CD4-positive, alpha-beta T cell treated with Interferon alpha-2 for 1 hour (primary cell): ENCODE data around the gene CHST14.

ENCODE experiments used
- DNase-seq, 2 donors: peaks; one replicate each; pipeline ENCODE4 v3.0.0-alpha.2; 2020 to 2022

CHST14 gene

DNA sequence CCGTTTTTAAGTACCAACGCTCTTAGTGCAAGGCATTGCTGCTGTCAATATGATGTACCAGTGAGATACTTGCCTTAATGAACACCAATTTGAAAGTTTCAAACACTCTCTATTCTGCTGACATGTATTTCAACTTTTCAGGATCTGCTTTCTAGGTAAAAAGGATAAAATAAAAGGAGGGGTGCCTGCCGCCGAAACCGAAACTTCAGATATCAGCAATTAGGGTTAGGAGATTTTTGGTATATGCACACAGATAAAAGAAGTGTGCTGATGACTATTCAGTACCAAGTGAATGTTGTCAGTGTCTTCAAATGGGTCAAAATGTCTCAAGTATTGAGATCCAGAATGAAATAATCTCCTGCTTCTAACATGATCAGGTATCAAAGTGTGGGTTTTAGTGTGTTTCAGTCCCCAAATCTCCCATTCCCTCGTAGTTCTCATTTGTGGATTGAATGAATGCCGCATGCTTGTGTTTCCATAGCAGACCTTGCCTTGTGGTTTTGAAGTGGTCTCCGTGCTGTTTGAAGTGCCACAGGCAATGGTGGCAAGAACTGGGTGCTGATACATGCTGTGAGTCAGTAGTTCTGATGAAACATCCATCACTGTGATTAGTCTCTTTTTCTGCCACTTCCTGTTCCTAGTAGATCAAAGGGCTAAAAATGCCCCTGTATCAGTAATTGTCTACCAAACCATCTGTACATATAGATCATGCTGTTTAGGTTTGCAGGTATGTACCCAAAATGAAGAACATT lies 22.5 kb downstream of the CHST14 start:
- peak in 1 of 2 donors; percentile 57 for DNase-seq

DNA sequence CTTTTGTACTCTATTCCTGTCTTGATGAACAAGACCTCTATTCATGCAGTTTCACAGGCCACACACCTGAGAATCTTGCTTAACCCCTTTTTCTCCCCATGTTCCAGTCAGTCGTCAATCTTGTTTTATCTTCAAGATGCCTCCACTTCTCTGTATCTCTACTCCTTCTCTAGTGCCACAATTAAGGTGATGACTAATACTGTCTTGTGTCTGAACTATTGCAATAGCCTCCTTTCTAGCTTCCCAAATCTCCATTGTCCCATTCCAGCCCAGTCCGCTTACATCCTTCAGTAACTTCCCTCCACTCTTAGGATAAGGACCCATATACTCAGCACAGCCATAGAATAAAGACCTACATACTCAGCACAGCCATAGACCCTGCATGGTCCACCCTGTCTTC lies 24.7 kb downstream of the CHST14 start:
- no peak for DNase-seq

DNA sequence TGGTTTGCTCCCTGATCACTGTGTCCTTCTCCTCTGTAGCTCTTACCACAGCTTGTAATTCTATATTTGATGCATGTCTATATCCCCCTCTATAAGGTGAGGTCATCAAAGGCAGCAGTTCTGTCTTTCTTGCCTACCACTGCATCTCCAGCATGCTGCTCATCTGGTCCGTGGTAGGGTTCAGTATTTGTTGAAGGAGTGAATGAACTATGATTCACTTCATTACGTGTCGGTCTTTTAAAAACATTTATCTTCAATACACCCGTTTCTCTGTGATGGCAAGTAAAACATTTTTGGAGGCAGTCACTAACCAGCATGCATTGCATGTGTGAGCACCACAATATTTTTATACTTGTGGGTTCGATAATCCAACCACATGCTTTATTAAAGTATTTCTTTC lies 27.6 kb downstream of the CHST14 start:
- no peak for DNase-seq

DNA sequence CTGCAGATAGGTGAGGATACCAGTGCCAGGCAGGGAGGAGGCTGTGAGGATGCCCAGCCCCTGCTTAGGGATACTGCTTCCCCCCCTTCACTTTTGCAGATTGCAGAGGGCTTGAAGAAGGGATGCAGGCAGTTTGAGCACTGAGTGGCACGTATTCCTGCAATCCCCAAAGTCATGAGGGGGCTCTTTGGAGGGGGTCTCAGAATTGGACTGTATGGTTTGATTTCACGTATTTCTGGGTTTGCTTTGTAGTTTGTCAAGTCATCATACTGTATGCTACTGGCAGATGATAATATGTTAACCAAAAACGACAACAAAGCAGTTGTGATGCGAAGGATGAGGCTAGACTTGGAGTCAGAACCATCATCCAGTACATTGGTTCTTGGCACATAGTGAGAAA lies 28.1 kb downstream of the CHST14 start:
- DNase-seq = no peak

DNA sequence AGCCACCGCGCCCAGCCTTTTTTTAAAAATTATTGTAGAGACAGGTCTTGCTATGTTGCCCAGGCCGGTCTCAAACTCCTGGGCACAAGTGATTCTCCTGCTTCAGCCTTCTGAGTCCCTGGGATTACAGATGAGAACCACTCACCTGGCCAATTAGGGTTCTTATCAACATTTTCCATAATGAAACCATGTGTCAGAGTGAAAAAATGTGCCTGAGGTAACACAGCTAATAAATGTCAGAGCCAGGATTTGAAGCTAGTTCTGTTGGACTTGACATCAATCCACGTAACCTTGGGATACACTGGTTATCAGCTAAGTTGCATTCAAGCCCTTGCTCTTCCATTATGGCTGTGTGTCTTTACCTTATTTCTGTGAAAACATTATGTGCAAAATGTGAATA lies 29.1 kb downstream of the CHST14 start:
- DNase-seq = no peak

DNA sequence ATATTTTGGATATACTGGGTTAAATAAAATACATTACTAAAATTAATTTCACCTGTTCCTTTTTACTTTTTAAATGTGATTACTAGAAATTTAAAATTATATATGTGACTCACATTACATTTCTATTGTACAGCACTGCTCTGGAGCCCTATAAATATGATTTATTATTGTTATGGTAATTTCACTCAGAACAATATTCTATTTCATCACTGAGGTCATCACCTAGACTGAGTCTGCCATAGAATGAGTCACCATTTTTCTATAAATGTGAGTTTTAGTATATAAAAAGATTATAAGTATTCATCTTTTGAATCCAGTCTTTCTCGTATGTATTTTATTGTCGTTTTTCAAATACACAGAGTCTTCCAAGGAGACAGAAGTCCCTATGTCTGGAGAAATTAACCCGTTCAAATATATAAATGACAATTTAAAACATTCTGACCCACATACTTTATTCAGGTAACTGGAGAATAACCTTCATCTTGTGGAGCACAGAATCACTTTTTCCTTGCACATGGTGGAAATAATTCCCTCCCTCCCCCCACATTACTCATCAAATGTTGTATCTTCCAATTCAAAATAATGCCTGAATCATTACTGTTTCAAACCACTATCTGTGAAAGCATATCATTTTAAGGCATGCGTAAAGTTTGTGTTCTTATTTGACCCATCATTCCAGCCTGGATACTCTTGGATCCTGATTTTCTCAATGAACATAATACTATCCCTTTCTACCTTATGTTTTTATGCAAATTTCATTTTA lies 30.0 kb downstream of the CHST14 start:
- DNase-seq = no peak

DNA sequence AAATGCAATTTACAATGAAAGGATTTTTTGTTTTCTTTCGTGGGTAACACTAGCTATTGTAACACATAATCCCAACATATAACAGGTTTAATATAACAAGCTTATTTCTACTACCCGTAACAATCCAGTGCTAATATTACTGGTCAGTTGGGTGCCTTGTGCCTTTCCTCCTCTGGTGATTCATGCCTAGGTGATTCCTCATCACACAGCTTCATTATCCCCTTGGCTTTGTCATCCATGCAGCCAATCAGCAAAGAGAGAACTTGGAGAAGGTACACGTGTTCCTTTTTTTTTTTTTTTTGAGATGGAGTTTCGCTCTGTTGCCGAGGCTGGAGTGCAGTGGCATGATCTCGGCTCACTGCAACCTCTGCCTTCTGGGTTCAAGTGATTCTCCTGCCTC lies 30.7 kb downstream of the CHST14 start:
- DNase-seq = no peak

DNA sequence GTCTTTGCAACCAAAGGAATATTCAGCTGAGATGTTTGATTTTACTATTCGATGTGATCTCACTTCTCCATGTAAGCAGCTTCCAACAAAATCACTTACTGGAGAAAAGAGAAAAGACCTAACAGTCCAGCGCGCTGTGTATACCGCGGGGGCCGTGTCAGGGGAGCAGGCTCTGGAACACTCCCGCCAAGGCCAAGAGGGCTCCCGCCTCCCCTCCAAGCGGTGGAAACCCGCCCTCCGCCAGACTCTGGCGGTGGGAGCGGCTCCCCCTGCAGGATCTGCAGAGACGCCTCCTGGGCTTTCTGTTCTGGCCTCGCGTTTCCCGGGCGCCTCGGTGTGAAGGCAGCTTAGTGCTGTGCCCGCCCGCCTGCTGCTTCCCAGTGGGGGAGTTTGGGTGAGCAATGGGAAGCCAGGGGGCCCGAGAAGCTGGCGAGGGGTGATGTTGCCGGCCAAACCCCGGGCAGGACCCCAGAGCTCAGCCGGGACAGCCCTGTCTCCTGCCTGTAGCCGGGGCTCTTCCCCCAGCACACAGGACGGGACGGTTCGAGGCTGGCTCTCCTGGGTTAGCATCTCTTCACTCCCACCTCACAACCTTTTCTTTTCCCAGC lies 36.3 kb downstream of the CHST14 start:
- DNase-seq = peak; percentile 51 to 63

DNA sequence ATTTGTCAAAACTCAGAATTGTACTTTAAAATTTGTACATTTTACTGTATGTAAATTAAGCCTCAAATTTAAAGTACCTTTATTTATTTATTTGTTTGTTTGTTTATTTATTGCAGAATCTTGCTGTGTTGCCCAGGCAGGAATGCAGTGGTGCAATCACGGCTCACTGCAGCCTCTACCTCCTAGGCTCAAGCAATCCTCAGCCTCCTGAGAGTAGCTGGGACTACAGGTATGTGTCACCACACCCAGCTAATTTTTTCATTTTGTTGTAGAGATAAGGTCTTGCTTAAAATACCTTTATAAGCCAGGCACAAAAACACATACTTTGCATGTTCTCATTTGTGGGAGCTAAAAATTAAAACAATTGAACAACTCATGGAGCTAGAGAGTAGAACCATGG lies 37.4 kb downstream of the CHST14 start:
- no peak for DNase-seq

DNA sequence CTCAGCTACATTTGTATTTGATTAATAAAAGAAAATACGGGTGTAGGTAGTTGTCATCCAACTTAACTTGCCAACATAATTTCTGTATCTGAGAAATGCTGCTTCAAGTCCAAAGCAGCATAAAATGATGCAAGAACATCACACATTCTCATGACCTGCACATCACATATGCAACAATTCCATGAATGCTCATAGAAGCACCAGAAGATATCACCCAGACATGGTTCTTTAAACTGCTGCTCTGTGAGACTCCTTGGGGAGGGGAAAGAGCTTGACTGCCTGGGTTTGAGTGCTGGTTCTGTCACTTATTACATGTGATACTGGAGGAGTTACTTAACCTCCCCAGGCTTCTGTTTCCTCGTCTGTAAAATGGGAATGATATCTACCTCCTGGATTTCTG lies 39.4 kb downstream of the CHST14 start:
- DNase-seq = no peak

DNA sequence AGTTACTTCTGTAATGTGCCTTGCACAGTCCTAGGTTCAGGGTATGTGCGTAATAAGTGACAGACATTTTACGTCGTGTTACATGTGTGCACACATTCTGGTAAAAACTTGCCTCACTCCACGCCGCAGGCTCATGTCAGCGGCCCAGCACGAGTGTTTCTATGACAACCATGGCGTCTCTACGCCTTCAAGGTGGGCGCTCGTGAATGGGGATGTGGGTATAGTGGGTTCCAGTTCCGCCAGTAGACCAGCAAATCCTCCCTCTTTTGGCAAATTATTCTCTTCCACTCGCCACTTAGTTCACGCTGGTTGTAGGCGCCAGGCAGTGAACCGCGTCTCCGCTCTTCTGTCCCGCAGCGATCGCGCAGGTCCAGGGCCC lies 40.3 kb downstream of the CHST14 start:
- DNase-seq = peak; percentile 16 to 34

DNA sequence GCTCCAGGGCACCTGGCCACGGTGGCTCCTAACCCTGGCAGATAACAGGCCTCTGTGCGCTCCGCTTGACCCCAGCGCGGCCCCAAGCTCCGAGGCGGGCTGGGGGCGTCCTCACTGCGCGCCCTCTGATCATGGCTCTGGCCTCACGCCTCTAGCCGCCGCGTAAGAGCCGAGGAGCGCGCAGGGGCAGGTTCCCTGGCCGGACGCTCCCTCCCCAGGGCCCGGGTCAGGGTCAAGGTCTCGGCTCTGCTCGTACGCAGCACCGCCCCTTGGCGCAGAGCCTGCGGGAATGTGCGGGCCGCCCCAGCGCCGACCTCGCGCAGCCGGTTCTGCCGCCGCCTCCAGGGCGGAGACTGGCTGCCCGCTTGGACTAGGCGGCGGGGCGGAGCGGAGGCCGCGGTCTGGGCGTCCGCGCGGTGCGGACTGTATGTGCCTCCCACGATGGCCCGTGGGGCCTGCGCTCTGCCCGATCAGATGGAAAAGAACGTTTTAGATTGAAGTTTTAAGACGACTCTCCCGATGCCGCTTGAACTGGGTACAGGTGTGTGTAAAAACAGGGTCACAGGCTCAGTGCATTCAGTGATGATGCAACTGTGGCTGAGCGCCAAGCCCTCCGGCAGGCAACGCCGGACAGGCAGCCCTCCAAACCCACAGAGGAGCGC lies 40.8 kb downstream of the CHST14 start:
- peak in 1 of 2 donors; percentile 6 for DNase-seq

DNA sequence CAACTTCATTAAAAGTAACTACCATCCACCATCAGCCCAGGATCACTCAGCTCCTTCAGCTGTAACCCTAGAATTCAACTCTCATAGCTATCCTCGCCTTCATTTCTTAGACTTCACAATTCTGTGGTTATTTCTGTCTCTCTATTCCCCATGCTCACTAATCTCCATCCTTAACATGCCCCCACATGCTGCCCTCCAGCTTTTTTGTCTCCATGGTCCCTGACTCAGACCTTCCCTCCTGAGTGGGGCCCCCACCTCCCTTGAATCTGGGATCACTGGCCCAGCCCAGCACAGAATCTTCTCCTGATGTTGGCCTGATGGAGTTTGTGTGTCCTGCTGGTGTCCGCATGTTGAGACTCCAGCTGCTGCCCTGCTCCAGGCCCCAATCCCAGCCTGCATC lies 41.7 kb downstream of the CHST14 start:
- no peak for DNase-seq

DNA sequence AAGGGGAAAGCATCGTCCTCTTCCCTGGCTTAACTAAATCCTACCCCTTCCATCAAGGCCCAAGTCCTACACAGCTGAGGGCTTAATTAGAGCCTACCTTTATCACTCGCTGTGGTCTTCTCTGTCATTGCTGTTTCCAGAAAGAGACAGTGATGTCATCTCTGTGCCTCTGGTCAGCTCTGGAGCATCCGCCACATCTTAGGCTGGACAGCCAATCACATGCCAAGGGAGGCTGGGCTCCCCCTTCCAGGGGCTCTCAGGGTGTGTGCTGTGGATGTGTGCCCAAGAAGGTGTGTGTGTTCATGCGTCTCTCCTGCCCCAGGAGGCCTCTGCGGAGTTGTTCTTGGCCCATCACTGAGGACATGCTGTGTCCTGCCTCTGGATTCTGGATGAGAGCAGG lies 42.8 kb downstream of the CHST14 start:
- DNase-seq = no peak

DNA sequence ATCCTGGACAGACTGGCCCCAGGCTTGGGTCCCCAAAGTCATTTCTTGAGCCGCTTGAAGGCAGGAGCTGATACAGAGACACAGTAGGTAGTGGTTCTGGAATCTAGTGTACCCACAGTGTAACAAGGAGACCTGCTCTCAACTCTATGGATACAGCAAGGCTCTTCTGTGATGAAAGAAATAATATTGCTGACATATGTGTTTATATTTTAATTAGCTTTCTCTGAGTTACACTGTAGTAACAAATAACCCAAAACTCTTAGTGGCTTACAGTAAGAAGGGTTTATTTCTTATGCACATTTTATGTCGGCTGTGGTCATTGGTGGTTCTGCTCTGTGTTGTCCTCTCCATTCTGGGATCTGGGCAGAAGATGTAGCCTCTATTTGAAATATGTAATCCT lies 45.5 kb downstream of the CHST14 start:
- DNase-seq = no peak
